A549 (cell line): Measurements from ENCODE around the gene KIFBP. TPM values are rescaled to one million over a fixed set of nuclear protein-coding genes. Genes with fewer than 3 reads are reported as not detected.

ENCODE experiments used
- ATAC-seq, 2 experiments: fragments of 200-7000 bp in 1 of 2; fragments of >200 bp in 1 of 2; cut with Nextera tagmentation in 1 of 2; cut with Tn5 transposase in 1 of 2; 3 replicates each; pipeline versions ENCODE4 v1.8.0 to v1.9.1; 2018 to 2020; ENCODE audit warnings: mild to moderate bottlenecking in 1 of 2, moderate library complexity in 1 of 2
- CTCF ChIA-PET: fragments of 300-600 bp; sonication (Branson Sonifier 250); formaldehyde crosslinking; extraction: SDS; loops from one replicate; lab custom pipeline; 2021; ENCODE audit warnings: antibody characterized with exemption, inconsistent platforms; lab: Yijun Ruan, JAX
- POLR2A ChIA-PET: fragments of 350-600 bp; formaldehyde crosslinking; extraction: SDS; loops from one replicate; lab custom pipeline; 2021; ENCODE audit warnings: antibody characterized with exemption, inconsistent platforms; lab: Yijun Ruan, JAX
- DNase-seq, 2 experiments: peaks; one replicate each; pipeline versions ENCODE4 v3.0.0 to v3.0.0-alpha.2; 2011 to 2016; ENCODE audit warnings: low read depth in 1 of 2, low spot score in 1 of 2
- FAIRE-seq: peaks from 2 replicates; lab custom pipeline; 2011; peaks lifted over from hg19 to GRCh38; lab: Jason Lieb, UNC
- H3K27ac ChIP-seq, 2 experiments: fragments of >200 bp; sonication (Bioruptor Twin); formaldehyde crosslinking; 3 replicates each; pipeline ENCODE4 v1.5.1; 2016 to 2017
- H3K4me1 ChIP-seq: fragments of >200 bp; sonication (Bioruptor Twin); formaldehyde crosslinking; 3 replicates; pipeline ENCODE4 v1.6.1; 2016
- H3K4me2 ChIP-seq: fragments of >200 bp; sonication (Bioruptor Twin); formaldehyde crosslinking; 3 replicates; pipeline ENCODE4 v1.6.1; 2016
- H3K4me3 ChIP-seq: fragments of >200 bp; sonication (Bioruptor Twin); formaldehyde crosslinking; 3 replicates; pipeline ENCODE4 v1.5.1; 2016
- H3K9me3 ChIP-seq: fragments of >200 bp; sonication (Bioruptor Twin); formaldehyde crosslinking; 3 replicates; pipeline ENCODE4 v1.6.1; 2016
- BHLHE40 ChIP-seq: IDR thresholded peaks from 2 replicates; pipeline ENCODE4 v1.6.1; 2012; ENCODE audit warnings: low read depth, low read length, inconsistent platforms
- FOXS1 ChIP-seq: fragments of 250-450 bp; sonication (Bioruptor Pico); IDR thresholded peaks from 2 replicates; pipeline ENCODE4 v1.5.0; 2020; ENCODE audit warnings: mild to moderate bottlenecking, moderate library complexity
- GATA3 ChIP-seq: IDR thresholded peaks from 2 replicates; pipeline ENCODE4 v1.6.1; 2012; ENCODE audit warnings: borderline replicate concordance
- HEYL ChIP-seq: fragments of 250-450 bp; sonication (Bioruptor Pico); IDR thresholded peaks from 2 replicates; pipeline ENCODE4 v1.8.0; 2021; ENCODE audit warnings: mild to moderate bottlenecking, moderate library complexity
- HOXA7 ChIP-seq: fragments of 250-450 bp; sonication (Bioruptor Pico); IDR thresholded peaks from 2 replicates; pipeline ENCODE4 v1.5.0; 2020; ENCODE audit warnings: mild to moderate bottlenecking, moderate library complexity
- HOXB13 ChIP-seq: fragments of 250-450 bp; sonication (Bioruptor Pico); IDR thresholded peaks from 2 replicates; pipeline ENCODE4 v1.5.0; 2020; ENCODE audit warnings: low read depth, mild to moderate bottlenecking, moderate library complexity
- JUN ChIP-seq, 2 experiments: fragments of >200 bp; sonication (Bioruptor Twin); formaldehyde crosslinking; IDR thresholded peaks; 2 replicates in 1 of 2; 3 replicates in 1 of 2; pipeline ENCODE4 v1.6.1; 2016 to 2017
- JUNB ChIP-seq: fragments of >200 bp; sonication (Bioruptor Twin); formaldehyde crosslinking; IDR thresholded peaks from 2 replicates; pipeline ENCODE4 v1.6.1; 2016
- KDM1A ChIP-seq: fragments of 200-600 bp; sonication (generic); IDR thresholded peaks from 2 replicates; pipeline ENCODE4 v1.6.1; 2016; ENCODE audit warnings: low read depth, mild to moderate bottlenecking
- KDM5A ChIP-seq: fragments of 200-600 bp; sonication (generic); IDR thresholded peaks from 2 replicates; pipeline ENCODE4 v1.6.1; 2016; ENCODE audit warnings: antibody characterized with exemption, mild to moderate bottlenecking
- MYC ChIP-seq: IDR thresholded peaks from 2 replicates; pipeline ENCODE4 v1.6.1; 2012; ENCODE audit warnings: mild to moderate bottlenecking, inconsistent platforms, low read length, improper control_type of control experiment, borderline replicate concordance
- NPAS2 ChIP-seq: fragments of 250-450 bp; sonication (Bioruptor Pico); IDR thresholded peaks from 2 replicates; pipeline ENCODE4 v1.8.0; 2022; ENCODE audit warnings: mild to moderate bottlenecking, moderate library complexity, borderline replicate concordance
- PHF8 ChIP-seq: fragments of 200-600 bp; sonication (generic); IDR thresholded peaks from 2 replicates; pipeline ENCODE4 v1.6.1; 2016; ENCODE audit warnings: low read depth, mild to moderate bottlenecking, antibody characterized with exemption, moderate library complexity, borderline replicate concordance
- POLR2AphosphoS2 ChIP-seq: conservative IDR thresholded peaks from 2 replicates; pipeline ENCODE4 v1.6.1; 2012; ENCODE audit warnings: low read length, improper control_type of control experiment, inconsistent platforms
- RARB ChIP-seq: fragments of 250-450 bp; sonication (Bioruptor Pico); IDR thresholded peaks from 2 replicates; pipeline ENCODE4 v1.8.0; 2021; ENCODE audit warnings: mild to moderate bottlenecking, moderate library complexity
- RNF2 ChIP-seq: fragments of 200-600 bp; sonication (generic); IDR thresholded peaks from 2 replicates; pipeline ENCODE4 v1.6.1; 2016; ENCODE audit warnings: low read depth, mild to moderate bottlenecking, antibody characterized with exemption, moderate library complexity, borderline replicate concordance
- TFCP2L1 ChIP-seq: fragments of 250-450 bp; sonication (Bioruptor Pico); IDR thresholded peaks from 2 replicates; pipeline ENCODE4 v1.5.0; 2021; ENCODE audit warnings: mild to moderate bottlenecking
- TP53 ChIP-seq: fragments of 250-450 bp; sonication (Bioruptor Pico); IDR thresholded peaks from 2 replicates; pipeline ENCODE4 v1.5.0; 2021; ENCODE audit warnings: mild to moderate bottlenecking, moderate library complexity
- ZFP36 ChIP-seq: fragments of 450-650 bp; IDR thresholded peaks from 2 replicates; pipeline ENCODE4 v1.6.1; 2014; ENCODE audit warnings: borderline replicate concordance; ENCODE audit not compliant: partially characterized antibody
- ZNF302 ChIP-seq: fragments of 250-450 bp; sonication (Bioruptor Pico); IDR thresholded peaks from 2 replicates; pipeline ENCODE4 v1.9.0; 2021; ENCODE audit warnings: inconsistent platforms, mild to moderate bottlenecking, moderate library complexity
- ZSCAN20 ChIP-seq: fragments of 250-450 bp; sonication (Bioruptor Pico); IDR thresholded peaks from 2 replicates; pipeline ENCODE4 v1.8.0; 2022; ENCODE audit warnings: mild to moderate bottlenecking, moderate library complexity
- WGBS: methylation state at CpG from one replicate; pipeline ENCODE4 v1.1.6; 2017; ENCODE audit errors: missing lambda C conversion rate; 5-methylcytosine and 5-hydroxymethylcytosine counted together
- polyA plus RNA-seq, 4 experiments: library from polyadenylated mRNA; depleted of rRNA in 3 of 4; stranded (reverse); fragments of >200 nt; fragmentation: RNase III in 1 of 4; extraction: RNeasy Plus Mini Kit Qiagen cat#74134 plus additional on column Dnase treatment in 1 of 4; gene quantifications; 2 replicates in 3 of 4; 3 replicates in 1 of 4; pipeline ENCODE4 v1.2.3, GENCODE V29; 2011 to 2017
- TF ChIP-seq, protein P1 (sequence below): fragments of 250-450 bp; sonication (Bioruptor Pico); IDR thresholded peaks from 2 replicates; pipeline ENCODE4 v1.5.0; 2020; ENCODE audit warnings: low read depth, mild to moderate bottlenecking, moderate library complexity
- TF ChIP-seq, protein P2 (sequence below): fragments of 250-450 bp; sonication (Bioruptor Pico); IDR thresholded peaks from 2 replicates; pipeline ENCODE4 v1.5.0; 2021; ENCODE audit warnings: mild to moderate bottlenecking, moderate library complexity, borderline replicate concordance
- TF ChIP-seq, protein P3 (sequence below): fragments of 150-350 bp; IDR thresholded peaks from 2 replicates; pipeline ENCODE4 v1.6.1; 2014; ENCODE audit warnings: low read depth, mild to moderate bottlenecking, low read length

Gene KIFBP
- polyA plus RNA-seq, 2 of the 4 experiments (the other 2 are of a cell fraction) = 36.1 to 53.8 TPM

DNA sequence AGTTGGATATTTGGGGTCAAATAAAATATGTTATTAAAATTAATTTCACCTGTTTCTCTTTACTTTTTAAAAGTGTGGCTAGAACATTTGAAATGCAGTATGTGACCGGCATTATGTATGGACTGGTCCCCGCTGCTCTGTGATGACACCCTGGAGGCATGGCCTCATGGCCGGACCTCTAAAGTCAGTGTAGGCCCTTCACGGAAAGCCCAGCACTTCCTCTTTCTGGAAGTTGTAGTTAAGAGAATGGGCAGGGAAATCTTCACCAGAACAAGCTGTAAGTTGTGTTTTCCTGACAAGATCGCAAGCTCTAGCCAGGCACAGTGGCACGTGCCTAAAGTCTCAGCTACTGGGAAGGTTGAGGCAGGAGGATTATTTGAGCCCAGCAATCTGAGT lies 61.0 kb downstream of the KIFBP start:
- FAIRE-seq = no peak
- 92% methylated on average over 6 of the region's 6 CpGs for WGBS

DNA sequence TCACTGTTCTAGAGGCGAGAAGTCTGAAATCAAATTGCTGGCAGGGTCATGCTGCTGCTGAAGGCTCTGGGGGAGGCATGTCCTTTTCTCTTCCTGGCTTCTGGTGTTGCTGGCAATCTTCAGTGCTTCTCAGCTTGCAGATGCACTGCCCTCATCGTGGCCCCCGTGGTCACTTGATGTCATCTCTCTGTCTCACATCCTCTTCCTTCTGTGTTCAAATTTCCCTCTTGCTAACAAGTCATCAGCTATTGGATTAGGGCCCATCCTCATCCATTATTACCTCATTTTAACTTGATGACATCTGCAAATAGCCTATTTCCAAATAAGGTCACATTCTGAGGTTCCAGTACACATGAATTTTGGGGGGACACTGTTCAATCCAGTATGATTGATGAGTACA lies 62.7 kb downstream of the KIFBP start:
- POLR2A ChIA-PET = no interaction called here
- CTCF ChIA-PET = interaction anchor here (1.0 to 3.5 kb wide), 4 partner anchors 8 to 43 kb away, joined by 3 to 13 read pairs (median 4); no protein-coding TSS in a partner anchor
- FAIRE-seq (no peak), DNase-seq (no peak), ATAC-seq (no peak)
- no peaks in the 10 kb centered on the region for H3K9me3 ChIP-seq
- H3K4me3 ChIP-seq = no peak overlapping the region
- H3K4me1 ChIP-seq = no peaks in the 10 kb centered on the region; the same call in 2 of the 3 replicates
- no peak for TF ChIP-seq JUNB
- no peak for TF ChIP-seq FOXS1 (CRISPR knock-in tag)
- TF ChIP-seq KDM1A = no peak
- TF ChIP-seq TFCP2L1 (CRISPR knock-in tag) = no peak
- no peak for TF ChIP-seq MYC
- TF ChIP-seq NPAS2 (CRISPR knock-in tag) = no peak
- TF ChIP-seq POLR2AphosphoS2 = no peak
- TF ChIP-seq RARB (CRISPR knock-in tag) = no peak
- TF ChIP-seq ZNF302 = no peak
- no peak for TF ChIP-seq PHF8
- TF ChIP-seq HOXB13 (CRISPR knock-in tag) = no peak
- no peak for TF ChIP-seq BHLHE40
- TF ChIP-seq, protein P1, sequence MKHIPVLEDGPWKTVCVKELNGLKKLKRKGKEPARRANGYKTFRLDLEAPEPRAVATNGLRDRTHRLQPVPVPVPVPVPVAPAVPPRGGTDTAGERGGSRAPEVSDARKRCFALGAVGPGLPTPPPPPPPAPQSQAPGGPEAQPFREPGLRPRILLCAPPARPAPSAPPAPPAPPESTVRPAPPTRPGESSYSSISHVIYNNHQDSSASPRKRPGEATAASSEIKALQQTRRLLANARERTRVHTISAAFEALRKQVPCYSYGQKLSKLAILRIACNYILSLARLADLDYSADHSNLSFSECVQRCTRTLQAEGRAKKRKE (CRISPR knock-in tag) = no peak
- TF ChIP-seq, protein P2, sequence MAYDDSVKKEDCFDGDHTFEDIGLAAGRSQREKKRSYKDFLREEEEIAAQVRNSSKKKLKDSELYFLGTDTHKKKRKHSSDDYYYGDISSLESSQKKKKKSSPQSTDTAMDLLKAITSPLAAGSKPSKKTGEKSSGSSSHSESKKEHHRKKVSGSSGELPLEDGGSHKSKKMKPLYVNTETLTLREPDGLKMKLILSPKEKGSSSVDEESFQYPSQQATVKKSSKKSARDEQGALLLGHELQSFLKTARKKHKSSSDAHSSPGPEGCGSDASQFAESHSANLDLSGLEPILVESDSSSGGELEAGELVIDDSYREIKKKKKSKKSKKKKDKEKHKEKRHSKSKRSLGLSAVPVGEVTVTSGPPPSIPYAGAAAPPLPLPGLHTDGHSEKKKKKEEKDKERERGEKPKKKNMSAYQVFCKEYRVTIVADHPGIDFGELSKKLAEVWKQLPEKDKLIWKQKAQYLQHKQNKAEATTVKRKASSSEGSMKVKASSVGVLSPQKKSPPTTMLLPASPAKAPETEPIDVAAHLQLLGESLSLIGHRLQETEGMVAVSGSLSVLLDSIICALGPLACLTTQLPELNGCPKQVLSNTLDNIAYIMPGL (CRISPR knock-in tag) = no peak
- no peak for TF ChIP-seq HOXA7
- TF ChIP-seq ZFP36 = no peak
- no peak for TF ChIP-seq KDM5A
- TF ChIP-seq RNF2 = no peak
- TF ChIP-seq, protein P3, sequence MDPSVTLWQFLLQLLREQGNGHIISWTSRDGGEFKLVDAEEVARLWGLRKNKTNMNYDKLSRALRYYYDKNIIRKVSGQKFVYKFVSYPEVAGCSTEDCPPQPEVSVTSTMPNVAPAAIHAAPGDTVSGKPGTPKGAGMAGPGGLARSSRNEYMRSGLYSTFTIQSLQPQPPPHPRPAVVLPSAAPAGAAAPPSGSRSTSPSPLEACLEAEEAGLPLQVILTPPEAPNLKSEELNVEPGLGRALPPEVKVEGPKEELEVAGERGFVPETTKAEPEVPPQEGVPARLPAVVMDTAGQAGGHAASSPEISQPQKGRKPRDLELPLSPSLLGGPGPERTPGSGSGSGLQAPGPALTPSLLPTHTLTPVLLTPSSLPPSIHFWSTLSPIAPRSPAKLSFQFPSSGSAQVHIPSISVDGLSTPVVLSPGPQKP = no peak
- 38% methylated on average over 3 of the region's 3 CpGs for WGBS
- no peak overlapping the region for H3K27ac ChIP-seq
- no peak overlapping the region for H3K4me2 ChIP-seq

More for the DNA sequence above, 61.0 kb downstream of the KIFBP start:
- ATAC-seq = no peak
- no peak overlapping the region for H3K27ac ChIP-seq
- ChIA-PET POLR2A (no interaction called here), CTCF (interaction anchor here (0.6 to 3.5 kb wide), 4 partner anchors 15 to 44 kb away, joined by 3 to 13 read pairs (median 4); no protein-coding TSS in a partner anchor)
- no peak overlapping the region for H3K4me3 ChIP-seq
- no peak for DNase-seq
- H3K4me2 ChIP-seq = no peak overlapping the region
- no peaks in the 10 kb centered on the region for H3K9me3 ChIP-seq
- TF ChIP-seq HEYL (CRISPR knock-in tag) = no peak
- no peak for TF ChIP-seq ZSCAN20
- TF ChIP-seq HOXB13 (CRISPR knock-in tag) = no peak
- no peak for TF ChIP-seq TP53 (CRISPR knock-in tag)
- no peak for TF ChIP-seq GATA3
- TF ChIP-seq JUN (IDR thresholded peaks at IDR 0.05) = no peak
- TF ChIP-seq PHF8 = no peak
- H3K4me1 ChIP-seq = no peaks in the 10 kb centered on the region
